NCI-H146 treated with DMSO at 0.1 percent for 48 hours (cell line): Measurements from ENCODE around the gene LCMT2.

Experiments
- DNase-seq: peaks from one replicate; lab custom pipeline; 2025; ENCODE audit not compliant: unreplicated experiment; lab: John Stamatoyannopoulos, UW

Gene LCMT2

GRCh38 chr15:43276563-43277200 is 53.7 kb downstream of the LCMT2 start:
- no peak for DNase-seq

GRCh38 chr15:43275740-43276562 is 54.4 kb downstream of the LCMT2 start:
- DNase-seq, result no peak

- no peak for DNase-seq
Measured at GRCh38 chr15:43274136-43274535, 56.2 kb downstream of the LCMT2 start.
